ENCODE measurements around the gene OR52R1.
"Not testable (repeated sequence)": the region's sequence is repeated elsewhere in the genome, so short reads cannot be mapped to it uniquely, and the experiment has no call there.

The OR52R1 gene

DNA sequence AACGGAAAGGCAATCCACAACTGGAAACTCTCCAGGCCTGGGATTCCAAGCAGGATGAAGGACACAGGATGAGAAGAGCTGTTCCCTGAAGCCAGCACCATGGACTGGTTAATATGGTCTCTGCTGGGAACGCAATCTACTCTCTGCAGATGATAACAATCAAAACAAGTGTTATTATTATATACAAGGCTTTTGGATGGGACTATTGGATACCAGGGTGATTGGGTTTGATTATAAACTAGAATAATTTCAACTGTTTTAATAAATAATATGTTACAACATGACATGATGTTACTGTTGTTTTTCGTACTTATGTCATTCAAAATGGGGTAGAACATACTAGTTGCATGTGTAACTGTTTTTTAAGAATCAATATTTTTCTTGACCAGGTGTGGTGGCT is at the start of gene OR52R1:
OR52R1 (minus strand) TSS at position 101 of the 400 bp plus-strand sequence; CDS start at position 101, 0 bp downstream.
- DNase-seq, result no peak

DNA sequence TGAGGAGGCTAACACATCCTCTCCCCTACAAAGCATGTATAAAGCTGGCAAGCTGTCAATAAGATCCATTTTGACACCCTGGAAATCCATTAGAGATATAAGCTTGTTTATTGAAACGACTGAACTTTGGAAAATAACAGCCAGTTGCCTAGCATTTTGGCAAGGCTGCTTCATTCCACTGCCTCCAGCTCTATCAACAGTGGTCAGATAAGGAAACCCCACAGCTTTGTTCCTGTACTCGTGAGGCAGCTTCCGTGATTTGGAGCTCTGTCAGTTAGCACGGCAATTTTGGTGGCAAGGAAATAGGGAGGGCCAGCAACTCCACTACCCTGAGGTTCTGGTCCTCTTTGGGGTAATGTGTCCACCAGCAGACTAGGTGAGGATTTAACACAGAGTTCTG is 46.9 kb upstream of the OR52R1 start:
- DNase-seq, result no peak

DNA sequence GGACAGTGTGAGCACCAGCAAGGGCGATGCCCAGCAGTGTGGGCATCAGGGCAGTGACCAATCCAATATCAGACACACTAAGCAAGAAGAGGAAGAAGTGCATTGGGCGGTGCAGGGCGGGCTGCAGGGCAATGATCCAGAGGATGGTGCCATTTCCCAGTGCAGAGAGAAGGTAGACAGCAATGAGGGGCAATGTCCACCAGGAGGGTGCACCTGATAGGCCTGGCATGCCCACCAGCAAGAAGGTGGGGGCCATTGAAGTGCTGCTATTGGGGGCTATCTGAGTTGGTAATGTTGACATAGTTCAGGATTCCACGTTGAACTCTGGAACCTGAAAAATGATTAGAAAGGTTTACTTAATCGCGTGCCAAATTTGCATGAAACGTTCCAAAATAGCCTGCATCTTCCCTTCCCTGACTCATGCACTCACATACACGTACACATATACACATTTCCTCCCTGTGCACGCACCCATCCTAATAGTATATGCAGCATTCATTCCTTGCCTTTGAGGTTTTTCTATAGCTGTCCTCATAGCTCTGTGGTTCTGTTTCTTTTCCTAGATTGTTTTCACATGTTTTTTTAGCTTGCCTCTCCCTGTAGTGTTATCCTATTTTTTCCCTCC is 44.8 kb upstream of the OR52R1 start, which contains the start of gene OR51S1:
OR51S1 (minus strand) TSS at position 301 of the 625 bp plus-strand sequence; CDS start at position 301, 0 bp downstream.
- no peak for DNase-seq

DNA sequence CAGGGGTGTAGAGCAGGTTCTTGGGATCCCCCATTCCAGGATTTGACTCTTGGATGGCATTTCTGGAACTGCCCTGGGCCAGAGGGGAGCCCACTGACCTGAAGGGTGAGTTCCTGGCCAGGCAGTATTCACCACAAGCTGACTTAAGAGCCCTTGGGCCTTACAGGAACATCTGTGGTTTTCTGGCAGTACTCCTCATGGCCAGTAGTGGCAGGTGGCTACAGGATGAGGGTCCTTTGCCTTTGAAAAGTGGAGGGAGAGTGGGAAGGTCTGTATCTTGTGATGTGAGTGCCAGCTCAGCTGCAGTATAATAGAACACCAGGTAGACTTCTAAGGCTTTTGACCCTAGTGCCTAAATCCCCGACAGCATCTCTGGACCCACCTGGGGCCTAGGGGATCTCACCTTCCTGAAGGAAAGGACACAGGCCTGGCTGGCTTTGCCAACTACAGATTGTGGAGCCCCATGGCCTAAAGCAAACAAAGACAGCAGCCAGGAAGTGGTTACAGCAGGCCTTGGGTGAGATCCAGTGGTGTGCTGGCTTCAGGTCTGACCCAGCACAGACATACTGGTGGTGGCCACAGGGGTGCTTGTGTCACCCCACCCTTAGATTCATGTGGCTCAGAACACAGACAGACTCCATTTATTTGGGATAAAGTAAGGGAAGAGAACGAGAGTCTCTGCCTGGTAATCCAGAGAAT is 35.8 kb upstream of the OR52R1 start:
- DNase-seq, result no peak

DNA sequence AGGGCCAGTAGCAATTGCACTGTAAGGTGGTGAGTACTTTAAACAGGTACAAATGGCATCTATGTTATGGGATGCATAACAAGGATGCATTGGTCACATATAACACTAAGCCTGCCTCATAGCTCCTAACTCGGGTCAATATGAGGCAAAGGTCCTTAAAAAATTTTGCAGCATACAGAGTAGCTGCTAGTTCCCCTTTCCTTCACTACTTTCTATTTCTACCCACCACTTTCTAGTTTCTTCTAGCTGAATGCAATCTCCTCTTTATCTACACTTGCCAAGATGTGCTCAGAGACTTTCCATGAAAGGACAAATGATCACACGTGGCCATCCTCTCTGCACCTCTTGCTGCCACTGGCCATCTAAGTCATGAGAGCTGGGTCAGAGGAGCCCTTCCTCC is 26.7 kb upstream of the OR52R1 start:
- DNase-seq, result no peak

DNA sequence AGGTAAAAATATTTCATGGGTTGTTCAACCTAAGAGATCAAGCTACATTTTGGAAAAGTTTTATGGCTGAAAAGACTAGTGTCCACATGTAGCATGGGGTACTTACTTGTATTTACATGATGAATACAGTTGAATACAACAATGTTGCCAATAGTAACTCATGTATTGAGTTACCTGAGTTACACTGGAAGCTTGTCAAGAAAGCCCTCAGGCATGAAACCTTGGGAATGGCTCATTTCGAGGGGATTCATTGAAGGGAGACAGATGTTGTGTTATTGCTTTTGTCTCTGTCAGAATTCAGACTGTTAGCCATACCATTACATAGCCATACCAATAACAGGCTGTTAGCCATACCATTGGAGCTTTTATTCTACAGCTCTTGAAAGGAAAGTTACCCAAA is 26.2 kb upstream of the OR52R1 start:
- no peak for DNase-seq

DNA sequence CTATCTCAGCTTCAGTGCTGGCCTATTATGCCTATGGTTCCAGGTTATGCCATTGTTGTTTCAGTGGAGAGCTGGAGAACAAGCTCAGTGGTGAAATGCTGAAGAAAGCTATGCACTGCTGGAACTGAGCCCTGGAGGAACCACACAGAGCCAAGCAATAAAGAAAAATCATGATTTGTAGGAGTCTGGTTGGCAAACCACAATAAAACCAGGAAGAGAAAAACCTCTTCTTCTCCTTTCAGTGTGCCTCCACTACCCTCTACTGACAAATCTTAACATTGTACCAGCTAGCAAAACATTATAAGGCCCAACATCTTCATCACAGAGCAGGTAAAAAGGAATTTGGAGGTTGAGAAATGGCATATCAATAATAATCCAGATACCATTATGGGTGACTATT is 22.2 kb upstream of the OR52R1 start:
- DNase-seq, result no peak

DNA sequence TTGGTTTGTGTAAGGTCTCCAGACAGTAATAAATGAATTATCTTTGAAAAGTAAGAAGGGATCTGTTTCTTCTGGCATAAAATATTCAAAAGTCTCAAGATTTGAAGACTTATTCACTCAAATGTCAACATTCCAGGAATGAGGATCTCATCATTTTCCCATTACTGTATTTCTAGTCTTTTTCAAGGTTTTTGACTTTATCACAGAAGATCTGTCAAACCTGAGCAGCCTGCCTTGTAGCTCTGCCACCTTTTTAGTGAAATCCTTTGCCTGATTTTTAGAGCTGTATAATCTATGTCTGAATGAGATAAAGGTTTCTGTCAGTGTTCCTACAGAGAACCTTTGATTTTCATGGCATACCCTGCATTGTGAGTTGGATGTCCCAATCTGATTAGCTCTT is 21.0 kb upstream of the OR52R1 start:
- DNase-seq, result no peak

DNA sequence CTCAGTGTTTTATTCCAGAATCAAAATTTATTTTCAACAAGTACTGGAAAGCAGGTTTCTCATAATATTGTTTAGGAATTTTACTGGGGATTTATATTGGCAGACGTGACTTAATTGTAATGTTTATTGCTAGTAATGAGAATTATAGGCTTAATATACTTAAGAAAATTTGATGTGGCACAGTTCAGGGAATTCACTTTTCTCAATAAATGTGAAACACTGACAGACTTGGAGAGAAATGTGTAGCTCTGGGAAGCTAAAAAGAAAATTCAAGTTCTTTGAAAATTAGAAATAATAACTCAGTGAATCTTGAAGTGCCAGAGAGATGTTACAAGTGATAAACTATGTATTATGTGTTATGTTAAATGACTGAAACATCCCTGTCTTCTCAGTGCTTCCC is 16.8 kb upstream of the OR52R1 start, which contains the start of gene OR51F2:
OR51F2 (plus strand) TSS at position 301 of the 400 bp plus-strand sequence. CDS start 101 bp downstream, outside the sequence.
- no peak for DNase-seq

DNA sequence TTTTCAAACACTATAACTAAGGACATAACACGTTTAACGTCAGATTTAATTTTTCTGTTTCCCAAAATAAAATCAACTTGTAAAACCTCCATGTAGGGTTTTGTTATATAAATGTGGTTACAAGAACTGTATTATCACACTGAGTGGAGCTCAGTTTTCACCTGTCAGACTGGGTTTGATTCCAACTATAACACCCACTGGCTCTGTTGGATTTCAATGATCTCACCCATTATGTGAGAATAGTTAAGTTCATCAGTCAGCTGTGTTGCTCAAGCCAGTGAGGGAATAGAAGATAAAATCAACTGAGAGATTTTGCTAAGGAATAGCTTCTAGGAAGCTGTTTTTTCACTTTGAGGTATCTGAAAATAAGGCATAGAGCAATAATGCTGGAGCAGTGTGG is 5.1 kb upstream of the OR52R1 start:
- DNase-seq, result no peak

DNA sequence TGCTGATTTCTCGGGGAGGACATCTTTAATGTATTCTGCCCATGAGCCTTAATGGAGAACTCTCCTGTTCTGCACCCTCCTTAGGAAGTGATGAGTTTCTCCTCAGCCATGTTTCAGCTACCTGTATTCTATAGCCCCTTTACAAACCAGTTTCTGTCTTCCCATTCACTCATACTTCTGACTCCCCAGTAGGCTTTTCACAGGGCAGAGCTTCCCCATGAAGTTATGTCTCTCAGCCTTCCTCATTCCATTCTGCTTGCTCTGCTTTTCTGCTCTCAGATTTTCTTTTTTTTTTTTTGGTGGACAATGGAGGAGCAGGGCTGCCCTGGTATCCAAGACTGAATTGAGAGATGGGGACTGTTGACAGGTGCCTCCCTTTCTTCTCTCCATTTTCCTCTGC is 4.3 kb upstream of the OR52R1 start:
- no peak for DNase-seq

DNA sequence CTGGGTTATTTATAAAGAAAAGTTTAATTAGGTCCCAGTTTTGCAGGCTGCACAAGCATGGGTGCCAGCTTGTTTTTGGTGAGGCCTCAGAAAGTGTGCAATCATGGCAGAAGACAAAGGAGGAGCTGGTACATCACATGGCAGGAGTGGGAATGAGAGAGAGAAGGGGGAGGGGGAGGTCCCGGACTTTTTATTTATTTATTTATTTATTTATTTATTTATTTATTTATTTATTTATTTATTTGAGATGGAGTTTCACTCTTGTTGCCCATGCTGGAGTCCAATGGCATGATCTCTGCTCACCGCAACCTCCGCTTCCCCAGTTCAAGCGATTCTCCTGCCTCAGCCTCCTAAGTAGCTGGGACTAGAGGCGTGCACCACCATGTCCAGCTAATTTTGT is 2.9 kb downstream of the OR52R1 start:
- DNase-seq, result not testable (repeated sequence)

DNA sequence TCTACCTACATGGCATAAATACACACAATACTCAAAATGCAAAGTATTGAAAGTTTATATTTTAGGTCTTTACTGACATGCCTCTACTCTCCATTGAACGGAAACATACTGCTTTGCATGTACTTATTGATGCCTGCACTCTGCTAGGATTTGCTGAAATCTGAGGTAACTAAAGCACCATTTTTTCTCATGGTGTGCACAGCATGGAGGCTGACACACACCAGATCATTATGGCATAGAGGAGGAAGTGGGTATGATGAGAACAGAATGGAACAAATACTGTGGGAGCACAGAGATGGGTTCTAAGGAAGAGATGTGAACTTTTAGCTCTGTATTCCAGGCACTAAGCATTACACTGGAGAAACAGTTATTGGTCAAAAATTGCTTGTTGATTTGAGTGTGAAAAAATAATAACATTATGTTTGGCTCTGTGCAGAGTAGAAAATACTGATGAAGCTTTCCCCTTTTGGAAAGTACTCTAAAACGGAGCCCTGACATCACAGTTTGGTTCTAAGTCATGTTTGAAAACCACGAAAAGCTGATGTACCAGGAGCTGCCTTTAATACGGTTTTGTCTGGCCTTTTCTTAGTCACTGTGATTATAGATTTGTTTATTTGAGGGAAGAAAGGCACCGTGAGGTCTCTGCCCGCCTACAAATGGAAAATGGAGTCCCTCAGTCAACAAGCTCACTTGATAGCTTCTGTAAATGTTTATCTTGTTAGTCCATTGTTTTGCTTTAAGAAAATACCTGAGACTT is 5.6 kb downstream of the OR52R1 start:
- no peak for DNase-seq

DNA sequence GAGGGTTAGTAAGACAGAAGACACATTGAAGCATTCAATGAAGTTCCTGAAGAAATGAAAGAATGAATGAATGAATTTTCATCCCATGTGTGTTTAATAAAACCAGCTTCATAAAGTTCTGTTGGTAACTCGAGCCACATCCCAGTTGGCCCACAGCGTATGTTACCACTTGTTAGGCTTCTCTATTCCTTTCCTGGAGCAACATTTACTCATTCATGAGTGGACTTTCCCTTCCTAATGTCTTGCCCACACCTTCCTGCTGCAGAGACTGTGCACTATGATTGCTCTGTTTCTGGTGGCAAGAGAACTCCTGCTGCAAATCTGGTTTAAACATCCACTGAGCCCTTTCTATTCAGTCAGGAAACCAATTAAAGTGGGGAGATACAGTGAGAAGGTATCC is 7.0 kb downstream of the OR52R1 start:
- no peak for DNase-seq

DNA sequence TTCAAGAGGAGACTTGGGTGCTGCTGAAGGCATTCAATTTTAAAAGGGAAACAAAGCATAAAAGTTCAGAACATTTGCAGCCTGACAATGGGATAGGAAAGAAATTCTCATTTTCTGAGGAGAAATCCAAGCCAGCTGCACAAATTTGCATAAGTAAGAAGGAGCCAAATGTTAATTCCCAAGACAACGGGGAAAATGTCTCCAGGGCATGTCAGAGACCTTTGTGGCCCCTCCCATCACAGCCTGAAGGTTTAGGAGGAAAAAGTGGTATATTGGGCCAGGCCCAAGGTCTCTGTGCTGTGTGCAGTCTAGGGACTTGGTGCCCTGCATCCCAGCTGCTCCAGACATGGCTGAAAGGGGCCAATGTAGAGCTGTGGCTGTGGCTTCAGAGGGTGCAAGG is 21.7 kb downstream of the OR52R1 start:
- DNase-seq, result no peak

DNA sequence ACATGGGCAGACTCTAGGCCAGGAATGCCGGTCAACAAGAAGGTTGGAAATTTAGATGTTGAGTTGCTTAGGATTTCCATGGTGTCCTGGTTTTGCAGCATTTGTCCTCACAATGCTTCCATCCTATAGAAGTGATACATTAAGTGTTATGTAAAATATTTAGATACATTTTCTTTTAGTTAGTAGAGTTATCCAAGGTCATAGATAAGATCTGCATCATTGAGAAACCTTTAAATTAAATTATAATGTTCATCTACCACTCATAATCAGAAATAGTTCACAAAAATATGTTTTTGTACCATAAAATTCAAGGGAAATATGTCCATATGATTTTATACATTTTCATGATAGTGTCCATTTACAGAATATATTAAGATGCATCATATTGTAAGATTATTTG is 34.3 kb downstream of the OR52R1 start, which contains the start of gene OR51F1:
OR51F1 (minus strand) TSS at position 101 of the 400 bp plus-strand sequence; CDS start at position 101, 0 bp downstream.
- no peak for DNase-seq

DNA sequence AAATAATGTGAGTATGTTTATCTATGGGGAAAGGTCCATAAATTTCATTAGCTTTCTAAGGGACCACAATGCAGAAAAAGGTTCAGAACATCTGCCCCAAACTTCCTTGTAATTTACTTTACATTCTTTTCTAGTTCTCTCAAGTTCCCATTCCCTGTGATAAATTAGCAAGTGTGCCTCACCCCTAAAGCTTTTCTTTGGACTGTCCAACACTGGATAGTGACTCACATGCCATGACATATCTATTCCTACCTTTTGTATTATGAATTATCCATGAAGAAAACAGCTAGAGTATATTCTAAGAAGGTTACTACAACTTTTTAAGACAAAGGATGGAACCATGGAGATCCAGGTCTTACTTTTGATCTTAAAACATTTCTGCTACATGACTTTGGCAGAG is 36.1 kb downstream of the OR52R1 start:
- no peak for DNase-seq

DNA sequence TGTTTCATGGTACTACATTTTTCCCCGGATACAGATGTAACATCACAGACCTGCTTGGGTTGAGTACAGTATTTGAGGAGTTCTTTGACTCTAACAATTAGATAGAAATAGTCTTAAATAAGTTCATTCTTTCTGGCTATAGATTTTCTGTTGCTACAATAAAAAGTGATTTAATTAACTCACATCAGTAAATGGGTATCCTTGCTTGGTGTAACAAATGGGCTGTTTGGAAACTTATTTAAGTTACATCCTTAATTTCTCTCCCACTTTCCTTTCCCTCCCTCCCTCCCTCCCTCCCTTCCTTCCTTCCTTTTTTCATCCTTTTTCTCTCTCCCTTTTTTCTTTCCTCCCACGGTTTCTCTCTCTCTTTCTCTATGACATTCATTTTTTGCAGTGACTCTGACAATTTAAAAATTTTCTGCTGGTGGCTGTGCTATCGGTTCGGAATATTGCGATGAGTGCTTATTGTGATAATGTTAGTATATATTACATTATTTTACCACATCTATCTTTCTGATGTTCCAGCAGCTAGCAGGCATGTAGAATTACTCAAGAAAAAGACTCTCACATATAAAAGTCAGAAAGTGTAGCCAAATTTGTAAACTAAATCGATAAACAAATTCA is 37.6 kb downstream of the OR52R1 start:
- no peak for DNase-seq

DNA sequence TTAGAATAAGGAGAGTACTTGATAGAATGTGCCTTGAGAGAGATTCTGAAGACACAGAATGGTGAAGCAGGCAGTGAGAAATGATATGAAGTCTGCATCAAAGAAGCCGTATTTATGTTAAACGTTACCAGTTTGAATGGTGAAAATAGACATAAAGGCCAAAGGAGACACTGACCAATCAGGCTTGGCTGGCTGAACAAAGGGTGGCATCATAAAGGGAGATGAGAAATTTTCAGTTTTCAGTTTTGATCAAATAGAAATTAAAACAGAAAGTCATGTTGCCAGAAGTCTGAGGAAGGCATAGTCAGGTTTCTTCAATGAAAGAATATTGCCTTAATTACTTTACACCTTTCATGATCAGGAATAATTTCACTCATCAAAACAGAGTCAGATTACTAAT is 41.1 kb downstream of the OR52R1 start:
- DNase-seq, result no peak

All from activated CD4-positive, alpha-beta T cell treated with anti-CD3 and anti-CD28 coated beads, Interleukin-2, amount 50 U/mL, for 4 hours (primary cell).